Type B pancreatic cell (in vitro differentiated cells): ENCODE results near the gene TIMM29. TPM values are rescaled to one million over a fixed set of nuclear protein-coding genes. Genes with fewer than 3 reads are reported as not detected.

Source experiments
- DNase-seq: peaks from one replicate; pipeline ENCODE4 v3.0.0; 2021; ENCODE audit warnings: mixed read lengths; ENCODE audit not compliant: unreplicated experiment; ENCODE audit errors: extremely low spot score
- H3K27ac Mint-ChIP-seq: 2 replicates; pipeline ENCODE4 v1.8.0; 2021; ENCODE audit warnings: mild to moderate bottlenecking, mixed read lengths
- H3K27me3 Mint-ChIP-seq: 2 replicates; pipeline ENCODE4 v1.8.0; 2021; ENCODE audit warnings: mixed read lengths
- H3K36me3 Mint-ChIP-seq: 2 replicates; pipeline ENCODE4 v1.8.0; 2021; ENCODE audit warnings: mixed read lengths
- H3K4me1 Mint-ChIP-seq: one replicate; pipeline ENCODE4 v1.8.0; 2021; ENCODE audit warnings: mixed read lengths; ENCODE audit not compliant: unreplicated experiment
- H3K4me3 Mint-ChIP-seq: 2 replicates; pipeline ENCODE4 v1.8.0; 2021; ENCODE audit warnings: mild to moderate bottlenecking, mixed read lengths
- H3K9me3 Mint-ChIP-seq: 2 replicates; pipeline ENCODE4 v1.8.0; 2021; ENCODE audit warnings: mixed read lengths
- CTCF ChIP-seq: fragments of 200-600 bp; sonication (generic); conservative IDR thresholded peaks from 2 replicates; pipeline ENCODE4 v1.5.0; 2021; ENCODE audit warnings: antibody characterized with exemption, mild to moderate bottlenecking
- total RNA-seq: library from RNA; stranded (reverse); gene quantifications from 2 replicates; pipeline ENCODE4 v1.2.1, GENCODE V29; 2021; ENCODE audit warnings: low replicate concordance

Gene TIMM29
- total RNA-seq, 1 donor from 2014 or later, result 31.8 TPM

DNA sequence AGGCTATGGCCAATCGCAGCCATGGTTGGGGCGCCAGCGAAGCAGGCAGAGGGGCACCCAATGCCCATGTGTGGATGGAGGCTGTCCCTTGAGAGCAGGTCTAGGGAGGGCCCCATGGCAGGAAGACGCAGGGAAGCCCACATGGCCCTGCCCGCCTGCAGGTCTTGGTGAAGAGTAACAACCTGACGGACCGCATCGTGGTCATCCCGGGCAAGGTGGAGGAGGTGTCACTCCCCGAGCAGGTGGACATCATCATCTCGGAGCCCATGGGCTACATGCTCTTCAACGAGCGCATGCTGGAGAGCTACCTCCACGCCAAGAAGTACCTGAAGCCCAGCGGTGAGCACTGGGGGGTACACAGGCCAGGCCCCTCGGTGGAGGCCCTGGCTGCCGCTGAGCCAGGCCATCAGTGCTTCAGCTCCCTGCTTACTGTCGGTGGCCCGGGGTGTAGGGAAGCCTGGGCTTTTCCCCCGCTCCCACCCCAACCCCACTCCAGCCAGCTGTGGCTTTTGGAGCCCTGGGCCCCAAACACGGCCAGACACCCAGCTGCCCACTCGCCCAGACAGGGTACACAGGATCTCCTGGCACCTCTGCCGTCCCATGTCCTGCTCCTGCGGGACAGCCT, 14.8 kb upstream of the TIMM29 start:
- H3K36me3 Mint-ChIP-seq, result peaks cover 7% of the 10 kb centered on the region
- H3K27me3 Mint-ChIP-seq, result no peaks in the 10 kb centered on the region
- no peak for TF ChIP-seq CTCF
- H3K4me3 Mint-ChIP-seq, result no peak overlapping the region
- H3K9me3 Mint-ChIP-seq, result no peaks in the 10 kb centered on the region
- DNase-seq, result no peak
- no peaks in the 10 kb centered on the region for H3K4me1 Mint-ChIP-seq
- H3K27ac Mint-ChIP-seq, result no peak overlapping the region

GRCh38 chr19:10915130-10916091, 13.2 kb upstream of the TIMM29 start:
- Mint-ChIP-seq H3K27me3 (no peaks in the 10 kb centered on the region), H3K9me3 (no peaks in the 10 kb centered on the region), H3K36me3 (peaks cover 4% of the 10 kb centered on the region), H3K4me3 (no peak overlapping the region), H3K4me1 (no peaks in the 10 kb centered on the region), H3K27ac (no peak overlapping the region)
- no peak for DNase-seq
- TF ChIP-seq CTCF, result no peak

- H3K4me3 Mint-ChIP-seq, result no peak overlapping the region
- peaks cover 6% of the 10 kb centered on the region for H3K36me3 Mint-ChIP-seq
- no peak for TF ChIP-seq CTCF
- H3K4me1 Mint-ChIP-seq, result no peaks in the 10 kb centered on the region
- H3K27ac Mint-ChIP-seq, result no peak overlapping the region
- no peaks in the 10 kb centered on the region for H3K9me3 Mint-ChIP-seq
- DNase-seq, result no peak
- H3K27me3 Mint-ChIP-seq, result no peaks in the 10 kb centered on the region
Measured at GRCh38 chr19:10916602-10917001, 12.0 kb upstream of the TIMM29 start.

DNA sequence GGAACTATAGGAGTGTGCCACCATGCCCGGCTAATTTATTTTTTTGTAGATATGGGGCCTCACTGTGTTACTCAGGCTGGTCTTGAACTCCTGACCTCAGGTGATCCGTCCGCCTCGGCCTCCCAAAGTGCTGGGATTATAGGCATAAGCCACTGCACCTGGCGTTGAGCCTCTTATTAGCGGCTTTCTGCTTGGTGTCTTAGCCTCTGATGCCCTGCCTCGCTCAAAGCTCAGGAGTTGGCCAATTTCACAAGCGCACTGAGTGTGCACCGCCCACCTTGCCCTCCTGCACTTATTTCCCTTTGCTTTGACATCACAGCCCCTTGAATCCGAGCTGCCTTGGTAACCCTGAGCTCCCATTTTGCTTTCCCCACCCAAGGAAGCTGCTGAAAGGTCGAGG, 10.3 kb upstream of the TIMM29 start:
- Mint-ChIP-seq H3K4me3 (no peak overlapping the region), H3K27ac (peak overlapping the region; percentile 51), H3K27me3 (no peaks in the 10 kb centered on the region), H3K9me3 (no peaks in the 10 kb centered on the region), H3K36me3 (peaks cover 3% of the 10 kb centered on the region), H3K4me1 (no peaks in the 10 kb centered on the region)
- no peak for DNase-seq
- no peak for TF ChIP-seq CTCF

DNA sequence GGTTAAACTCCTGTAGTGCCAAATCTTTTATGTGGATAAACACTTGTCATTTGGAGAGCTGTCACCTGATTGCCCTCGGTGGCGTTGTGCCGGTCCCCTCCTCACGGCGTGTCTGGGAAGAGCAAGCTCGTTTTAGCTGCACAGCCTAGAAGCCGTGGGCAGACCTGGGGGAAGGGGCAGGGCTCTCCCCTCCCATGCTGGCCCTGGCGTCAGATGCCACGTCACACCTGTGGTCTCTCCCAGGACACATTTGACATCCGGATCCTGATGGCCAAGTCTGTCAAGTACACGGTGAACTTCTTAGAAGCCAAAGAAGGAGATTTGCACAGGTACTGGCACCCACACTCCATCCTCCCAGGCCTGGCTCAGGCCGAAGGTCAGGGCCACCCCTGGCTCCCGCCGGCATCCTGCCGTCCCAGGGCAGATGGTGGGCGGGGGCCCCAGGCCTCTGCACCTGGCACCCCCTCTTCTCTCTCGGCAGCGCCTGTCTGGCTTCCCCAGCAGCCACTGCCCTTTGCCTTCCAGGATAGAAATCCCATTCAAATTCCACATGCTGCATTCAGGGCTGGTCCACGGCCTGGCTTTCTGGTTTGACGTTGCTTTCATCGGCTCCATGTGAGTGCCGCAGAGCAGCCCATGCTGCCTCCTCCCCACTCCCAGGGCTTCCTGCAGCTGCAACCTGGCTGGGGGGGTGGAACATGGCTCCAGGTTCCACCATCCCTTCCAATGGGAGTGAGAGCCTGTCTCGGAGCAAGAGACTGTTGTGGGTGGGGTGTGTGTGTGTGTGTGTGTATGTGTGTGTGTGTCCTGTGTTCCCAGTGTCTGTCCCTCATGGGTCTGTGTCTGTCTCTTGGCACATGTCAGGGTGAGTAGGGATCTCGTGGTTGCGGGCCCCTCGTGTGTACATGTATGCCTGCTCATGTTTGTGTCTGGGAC, 9.0 kb upstream of the TIMM29 start:
- H3K27me3 Mint-ChIP-seq, result no peaks in the 10 kb centered on the region

More for the DNA sequence above, 9.0 kb upstream of the TIMM29 start:
- TF ChIP-seq CTCF, result no peak
- Mint-ChIP-seq H3K36me3 (peaks cover 3% of the 10 kb centered on the region), H3K27ac (no peak overlapping the region), H3K9me3 (no peaks in the 10 kb centered on the region), H3K4me3 (no peak overlapping the region), H3K4me1 (no peaks in the 10 kb centered on the region)
- DNase-seq, result no peak
